SW 1271 (cell line): ENCODE data around the gene ZNF789.

Source experiments
- DNase-seq, 2 experiments: peaks; one replicate each; lab custom pipeline; 2025; lab: John Stamatoyannopoulos, UW

The ZNF789 gene

DNA sequence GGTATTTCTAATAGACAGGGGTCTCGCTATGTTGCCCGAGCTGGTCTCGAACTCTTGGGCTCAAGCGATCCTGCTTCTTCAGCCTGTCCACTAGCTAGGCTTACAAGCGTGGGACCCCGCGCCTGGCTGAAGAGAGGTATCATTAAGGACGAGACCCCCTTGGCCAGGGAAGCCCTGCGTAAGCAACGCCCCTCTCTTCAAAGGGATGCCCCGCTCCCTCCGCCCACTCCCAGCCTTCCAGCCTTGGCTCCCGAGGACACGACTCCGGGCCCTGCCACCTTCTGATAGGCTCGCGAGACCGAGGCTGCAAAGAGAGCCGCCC, 31.6 kb downstream of the ZNF789 start:
- peak in 1 of 2 experiments; percentile 95 for DNase-seq

DNA sequence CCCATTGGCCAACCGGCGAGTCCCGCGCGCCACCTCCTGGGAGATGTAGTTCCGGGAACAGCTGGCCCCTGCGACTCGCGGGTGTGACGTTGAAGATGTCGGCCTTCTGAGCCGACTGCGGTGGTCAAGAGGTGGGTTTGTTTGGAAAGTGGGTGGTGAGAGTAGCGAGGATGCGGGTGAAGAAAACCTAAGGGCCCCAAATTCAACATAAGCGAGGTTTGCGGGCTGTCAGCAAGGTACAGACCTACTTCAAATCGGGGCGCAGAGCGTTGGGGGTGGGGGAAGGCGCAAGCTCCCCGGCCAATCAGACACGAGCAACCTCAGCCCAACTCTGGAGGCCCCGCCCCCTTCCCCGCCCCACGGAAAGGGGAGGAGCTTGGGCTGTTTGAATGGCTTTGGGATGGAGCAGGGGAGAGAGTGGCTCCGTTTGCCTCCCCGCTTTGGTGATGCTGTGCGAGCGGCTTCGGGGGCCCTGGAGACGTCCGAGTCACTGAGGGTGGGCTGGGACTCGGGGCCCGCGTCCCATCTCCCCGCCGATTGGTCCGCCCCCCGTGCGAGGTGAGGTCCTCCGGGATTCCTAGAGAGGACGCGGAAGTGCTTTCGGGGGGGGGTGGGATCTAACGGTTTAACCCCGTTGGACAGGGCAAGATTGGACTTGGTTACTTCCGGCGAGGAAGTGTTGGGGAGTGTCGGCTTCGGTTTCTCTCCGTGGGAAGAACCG, 32.1 kb downstream of the ZNF789 start, which contains the start of gene ZKSCAN5:
ZKSCAN5 (plus strand) TSS at position 60 of the 721 bp plus-strand sequence. CDS start 1,383 bp downstream, outside the sequence.
- peak; percentile 83 to 96 for DNase-seq

DNA sequence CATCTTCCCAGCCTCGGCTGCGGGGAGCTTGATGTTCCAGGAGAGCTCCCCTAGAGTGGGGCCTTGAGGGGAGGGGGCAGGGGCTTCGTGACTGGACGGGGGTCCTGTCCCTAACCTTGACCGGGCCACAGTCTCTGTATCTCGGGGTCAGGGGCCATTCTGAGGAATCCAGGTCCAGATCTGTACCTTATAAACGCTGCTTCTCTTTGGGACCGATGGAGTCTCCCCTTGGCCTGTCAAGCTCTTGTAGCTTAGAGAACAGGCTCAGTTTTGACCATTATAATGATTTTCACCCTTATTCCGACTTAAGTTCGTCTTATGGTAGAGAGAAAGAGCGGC, 32.6 kb downstream of the ZNF789 start:
- DNase-seq: no peak

DNA sequence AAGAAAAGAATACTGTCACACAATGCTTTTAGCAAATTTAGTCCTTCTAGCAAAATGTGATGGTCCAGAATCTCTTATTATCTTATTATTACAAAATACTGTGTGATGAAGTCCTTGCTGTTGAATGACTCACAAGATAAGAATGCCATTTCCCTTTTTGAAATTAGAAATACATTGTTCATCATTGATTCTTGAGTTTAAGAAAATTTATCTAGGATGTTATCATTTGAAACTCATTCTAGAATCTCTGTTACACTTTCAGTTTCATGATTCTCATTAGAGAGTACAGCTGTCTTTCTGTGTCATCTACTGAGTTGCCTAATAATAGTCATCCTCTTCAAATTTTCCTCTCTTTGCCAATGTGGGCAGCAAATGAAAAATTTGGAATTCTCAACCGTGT, 41.4 kb downstream of the ZNF789 start:
- DNase-seq: no peak

DNA sequence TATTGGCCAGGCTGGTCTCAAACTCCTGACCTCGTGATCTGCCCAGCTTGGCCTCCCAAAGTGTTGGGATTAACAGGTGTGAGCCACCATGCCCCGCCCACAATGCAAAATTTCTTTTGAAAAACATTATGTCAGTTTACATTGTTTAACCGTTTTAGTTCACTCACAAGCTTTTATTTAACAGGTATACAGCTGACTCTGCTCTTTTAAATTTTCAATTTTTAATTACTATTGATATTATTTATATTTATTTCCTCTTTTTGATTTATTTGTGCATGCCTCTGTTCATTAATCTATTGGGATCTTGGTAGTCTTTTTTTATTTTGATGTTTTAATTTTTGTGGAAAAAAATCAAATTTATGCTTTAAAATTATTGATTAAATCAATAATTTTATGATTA, 48.7 kb downstream of the ZNF789 start:
- no peak for DNase-seq

DNA sequence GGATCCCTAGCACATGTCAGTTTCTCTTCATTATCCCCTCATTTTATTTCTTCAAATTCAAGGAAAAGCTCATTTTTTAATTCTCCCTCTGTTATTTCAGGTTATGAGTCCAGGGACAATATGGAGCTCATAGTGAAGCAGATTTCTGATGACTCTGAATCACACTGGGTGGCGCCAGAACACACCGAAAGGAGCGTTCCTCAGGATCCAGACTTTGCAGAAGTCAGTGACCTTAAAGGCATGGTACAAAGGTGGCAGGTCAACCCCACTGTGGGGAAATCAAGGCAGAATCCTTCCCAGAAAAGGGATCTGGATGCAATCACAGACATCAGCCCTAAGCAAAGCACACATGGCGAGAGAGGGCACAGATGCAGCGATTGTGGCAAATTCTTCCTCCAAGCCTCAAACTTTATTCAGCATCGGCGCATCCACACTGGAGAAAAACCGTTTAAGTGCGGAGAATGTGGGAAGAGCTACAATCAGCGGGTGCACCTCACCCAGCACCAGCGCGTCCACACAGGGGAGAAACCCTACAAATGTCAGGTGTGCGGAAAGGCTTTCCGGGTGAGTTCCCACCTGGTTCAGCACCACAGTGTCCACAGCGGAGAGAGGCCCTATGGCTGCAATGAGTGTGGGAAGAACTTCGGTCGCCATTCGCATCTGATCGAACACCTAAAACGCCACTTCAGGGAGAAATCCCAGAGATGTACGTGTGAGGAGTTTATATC, 53.2 kb downstream of the ZNF789 start:
- DNase-seq: no peak

DNA sequence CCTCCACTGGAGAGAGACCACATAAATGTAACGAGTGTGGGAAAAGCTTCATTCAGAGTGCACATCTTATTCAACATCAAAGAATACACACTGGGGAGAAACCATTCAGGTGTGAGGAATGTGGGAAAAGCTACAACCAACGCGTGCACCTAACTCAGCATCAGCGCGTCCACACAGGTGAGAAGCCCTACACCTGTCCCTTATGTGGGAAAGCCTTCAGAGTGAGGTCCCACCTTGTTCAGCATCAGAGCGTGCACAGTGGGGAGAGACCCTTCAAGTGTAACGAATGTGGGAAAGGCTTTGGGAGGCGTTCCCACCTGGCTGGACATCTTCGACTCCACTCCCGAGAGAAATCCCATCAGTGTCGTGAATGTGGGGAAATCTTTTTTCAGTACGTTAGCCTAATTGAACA, 58.7 kb downstream of the ZNF789 start:
- no peak for DNase-seq

DNA sequence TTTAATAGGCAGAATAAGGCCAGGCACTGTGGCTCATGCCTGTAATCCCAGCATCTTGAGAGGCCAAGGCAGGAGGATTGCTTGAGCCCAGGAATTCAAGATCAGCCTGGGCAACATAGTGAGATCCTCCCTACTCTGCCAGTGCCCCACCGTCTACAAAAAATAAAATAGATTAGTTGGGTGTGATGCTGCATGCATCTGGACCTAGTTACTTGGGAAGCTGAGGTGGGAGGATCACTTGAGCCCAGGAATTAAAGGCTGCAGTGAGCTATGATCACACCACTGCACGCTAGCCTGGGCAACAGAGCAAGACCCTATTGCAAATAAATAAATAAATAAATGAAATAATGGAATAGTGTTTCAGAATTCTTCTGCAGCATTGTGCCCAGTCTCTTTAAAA, 63.0 kb downstream of the ZNF789 start:
- DNase-seq: no peak
